B cell (primary cell): Measurements from ENCODE around the gene ABCD3. TPM values are rescaled to one million over a fixed set of nuclear protein-coding genes. Genes with fewer than 3 reads are reported as not detected.
"Not testable (repeated sequence)": the region's sequence is repeated elsewhere in the genome, so short reads cannot be mapped to it uniquely, and the experiment has no call there.

ENCODE experiments used
- ATAC-seq: fragments of 200-7000 bp; cut with Tn5 transposase; one replicate; pipeline ENCODE4 v1.10.0; 2021; ENCODE audit warnings: low read depth, mild to moderate bottlenecking, moderate number of reproducible peaks, moderate library complexity
- CTCF ChIA-PET: fragments of 350-600 bp; sonication (Branson Sonifier 250); formaldehyde crosslinking; loops from one replicate; lab custom pipeline; 2021; ENCODE audit warnings: antibody characterized with exemption, inconsistent platforms; lab: Charles Lee
- POLR2A ChIA-PET: fragments of 350-600 bp; sonication (Branson Sonifier 250); formaldehyde crosslinking; loops from one replicate; lab custom pipeline; 2021; ENCODE audit warnings: antibody characterized with exemption; lab: Charles Lee
- DNase-seq: peaks from one replicate; pipeline ENCODE4 v3.0.0; 2013
- H2AFZ ChIP-seq: 2 replicates; pipeline ENCODE4 v1.6.1; 2012; ENCODE audit warnings: mild to moderate bottlenecking, low read depth, low read length; ENCODE audit not compliant: insufficient read depth, poor library complexity, severe bottlenecking
- H3K27ac ChIP-seq, 2 donors: 1 replicate in 1 of 2; 2 replicates in 1 of 2; pipeline ENCODE4 v1.5.1; 2012 to 2013; ENCODE audit warnings: low read length in 2 of 2, mild to moderate bottlenecking in 2 of 2, moderate library complexity in 1 of 2
- H3K27me3 ChIP-seq, 4 experiments: fragments of 200-600 bp in 1 of 4; sonication (generic) in 1 of 4; replicated peaks in 1 of 4; 1 replicate in 2 of 4; 2 replicates in 2 of 4; pipeline versions ENCODE4 v1.6.1 to v1.7.0; 2013 to 2016; ENCODE audit warnings: low read length in 3 of 4, mild to moderate bottlenecking in 2 of 4, mixed read lengths in 1 of 4, moderate library complexity in 1 of 4; ENCODE audit not compliant: insufficient read depth in 4 of 4, control insufficient read depth in 3 of 4; ENCODE audit errors: control extremely low read depth in 1 of 4
- H3K36me3 ChIP-seq, 2 experiments: replicated peaks in 1 of 2; 1 replicate in 1 of 2; 2 replicates in 1 of 2; pipeline versions ENCODE4 v1.6.1 to v1.7.1; 2013; ENCODE audit warnings: low read length in 1 of 2; ENCODE audit not compliant: insufficient read depth in 2 of 2, control insufficient read depth in 1 of 2; ENCODE audit errors: control extremely low read depth in 1 of 2, extremely low read depth in 1 of 2
- H3K4me1 ChIP-seq, 2 donors: fragments of 200-600 bp in 1 of 2; sonication (generic) in 1 of 2; 1 replicate in 1 of 2; 2 replicates in 1 of 2; pipeline versions ENCODE4 v1.5.1 to v1.6.1; 2013 to 2017; ENCODE audit warnings: low read length in 2 of 2; ENCODE audit not compliant: control insufficient read depth in 2 of 2, insufficient read depth in 2 of 2
- H3K4me2 ChIP-seq: replicated peaks from 2 replicates; pipeline ENCODE3; 2012; ENCODE audit warnings: mild to moderate bottlenecking, low read depth, low read length; ENCODE audit not compliant: poor library complexity, severe bottlenecking
- H3K4me3 ChIP-seq, 5 experiments: fragments of 200-600 bp in 1 of 5; sonication (generic) in 1 of 5; 1 replicate in 3 of 5; 2 replicates in 2 of 5; pipeline versions ENCODE4 v1.5.1 to v1.7.0; 2011 to 2016; ENCODE audit warnings: low read length in 4 of 5, mild to moderate bottlenecking in 4 of 5, low read depth in 2 of 5, control low read depth in 1 of 5, moderate library complexity in 1 of 5; ENCODE audit not compliant: insufficient read depth in 1 of 5; ENCODE audit errors: control extremely low read depth in 1 of 5, extremely low read depth in 1 of 5
- H3K79me2 ChIP-seq: fragments of 200-600 bp; sonication (generic); one replicate; pipeline ENCODE4 v1.6.0; 2016; ENCODE audit warnings: low read length; ENCODE audit not compliant: control insufficient read depth, insufficient read depth
- H3K9ac ChIP-seq: fragments of 200-600 bp; sonication (generic); 2 replicates; pipeline ENCODE4 v1.6.1; 2017; ENCODE audit warnings: mild to moderate bottlenecking, low read length, moderate library complexity
- H3K9me3 ChIP-seq, 3 donors: one replicate each; pipeline versions ENCODE4 v1.6.1 to v1.7.1; 2013; ENCODE audit warnings: low read length in 2 of 3; ENCODE audit not compliant: control insufficient read depth in 2 of 3, insufficient read depth in 1 of 3; ENCODE audit errors: control extremely low read depth in 1 of 3
- H4K20me1 ChIP-seq: 2 replicates; pipeline ENCODE4 v1.6.0; 2012; ENCODE audit warnings: mild to moderate bottlenecking, low read length; ENCODE audit not compliant: insufficient read depth, control insufficient read depth, poor library complexity, severe bottlenecking
- H3K27ac Mint-ChIP-seq: one replicate; pipeline ENCODE4 v1.8.0; 2021; ENCODE audit warnings: mixed read lengths
- H3K27me3 Mint-ChIP-seq: one replicate; pipeline ENCODE4 v1.8.0; 2021; ENCODE audit warnings: mixed read lengths
- H3K4me1 Mint-ChIP-seq: one replicate; pipeline ENCODE4 v1.8.0; 2021; ENCODE audit warnings: mixed read lengths
- H3K4me3 Mint-ChIP-seq: one replicate; pipeline ENCODE4 v1.8.0; 2021; ENCODE audit warnings: mixed read lengths
- H3K9me3 Mint-ChIP-seq: one replicate; pipeline ENCODE4 v1.8.0; 2022; ENCODE audit warnings: mixed read lengths; ENCODE audit not compliant: insufficient read depth
- WGBS: methylation state at CpG from one replicate; pipeline ENCODE4 v1.1.5; 2013; ENCODE audit warnings: missing lambda C conversion rate; ENCODE audit not compliant: insufficient coverage; 5-methylcytosine and 5-hydroxymethylcytosine counted together
- intact Hi-C: fragments of 100-400 bp; cut with micrococcal nuclease; formaldehyde crosslinking; loops from one replicate; pipeline ENCODE4 v1.10.0; 2022
- polyA plus RNA-seq: library from polyadenylated mRNA; depleted of rRNA; stranded (reverse); fragments of >200 nt; gene quantifications from 2 replicates; pipeline ENCODE4 v1.2.3, GENCODE V29; 2012
- total RNA-seq, 2 donors: library from RNA; stranded (reverse); fragments of 120-200 nt in 1 of 2; gene quantifications; 1 replicate in 1 of 2; 2 replicates in 1 of 2; pipeline versions ENCODE4 v1.2.3 to v1.2.4, GENCODE V29; 2013 to 2022

The ABCD3 gene
- total and polyA plus RNA-seq, 2 donors (not counting 1 experiment from before 2014, with no cell fraction given): 4.0 to 19.4 TPM

DNA sequence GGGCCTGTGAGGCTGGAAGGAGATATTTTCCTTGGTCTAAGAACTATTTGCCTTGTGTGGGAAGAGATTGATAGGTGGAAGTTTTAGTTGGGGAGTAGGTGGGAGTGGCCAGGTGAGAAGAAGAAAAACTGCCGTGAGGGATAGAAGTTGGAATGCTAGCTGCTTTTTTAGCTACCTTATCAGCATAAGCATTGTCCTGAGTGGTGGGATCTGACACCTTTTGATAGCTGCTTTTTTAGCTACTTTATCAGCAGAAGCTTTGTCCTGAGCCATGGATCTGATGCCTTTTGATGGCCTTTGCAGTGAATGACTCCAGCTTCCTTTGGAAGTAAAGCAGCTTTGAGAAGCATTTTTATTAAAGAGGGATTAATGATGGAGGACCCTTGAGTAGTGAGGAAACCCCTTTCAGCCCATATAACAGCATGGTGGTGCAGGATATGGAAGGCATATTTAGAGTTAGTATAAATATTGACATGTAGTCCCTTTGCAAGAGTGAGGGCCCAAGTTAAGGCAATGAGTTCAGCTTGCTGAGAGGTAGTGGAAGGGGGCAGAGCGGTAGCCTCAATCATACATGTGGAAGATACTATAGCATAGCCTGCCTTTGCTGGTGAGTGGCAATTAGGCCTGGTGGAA is 149.9 kb downstream of the ABCD3 start:
- H3K36me3 ChIP-seq, POLR2A ChIA-PET, H3K27ac Mint-ChIP-seq, H3K9me3 Mint-ChIP-seq, H3K4me3 Mint-ChIP-seq, intact Hi-C loops, H3K9ac ChIP-seq, H3K4me1 Mint-ChIP-seq, ATAC-seq, H3K4me2 ChIP-seq, H2AFZ ChIP-seq, H4K20me1 ChIP-seq, H3K27me3 Mint-ChIP-seq, DNase-seq, H3K4me1 ChIP-seq, H3K27me3 ChIP-seq, H3K4me3 ChIP-seq, CTCF ChIA-PET, H3K27ac ChIP-seq, H3K79me2 ChIP-seq: not testable (repeated sequence)
- H3K9me3 ChIP-seq: peaks cover 0 to 14% (median 0%) of the 10 kb centered on the region in 3 donors
- 100% methylated on average over 2 of the region's 2 CpGs for WGBS

Other genes starting within 250 kb of the ABCD3 start
- gene ARHGAP29, start 180.8 kb upstream of the ABCD3 start, total RNA-seq: not detected in 2 replicates
- not detected in 2 replicates for gene ARHGAP29, start 180.8 kb upstream of the ABCD3 start, polyA plus RNA-seq
- gene F3, start 123.4 kb downstream of the ABCD3 start, total RNA-seq: 0.25 TPM in 1 of 2 replicates, not detected in the other
- gene F3, start 123.4 kb downstream of the ABCD3 start, polyA plus RNA-seq: not detected in 2 replicates